Ishikawa (cell line): ENCODE measurements around the gene TUBA1A.
A peak's percentile ranks its signal among the peaks of the same experiment; 100 is the strongest.

ENCODE experiments used
- CEBPB ChIP-seq: IDR thresholded peaks from 2 replicates; pipeline ENCODE4 v1.6.1; 2012
- CREB1 ChIP-seq: IDR thresholded peaks from 2 replicates; pipeline ENCODE4 v1.6.1; 2012; ENCODE audit warnings: low read depth
- EGR1 ChIP-seq: IDR thresholded peaks from 2 replicates; pipeline ENCODE4 v1.6.1; 2012
- EP300 ChIP-seq: IDR thresholded peaks from 2 replicates; pipeline ENCODE4 v1.6.1; 2012; ENCODE audit warnings: borderline replicate concordance
- FOXM1 ChIP-seq: IDR thresholded peaks from 2 replicates; pipeline ENCODE4 v1.6.1; 2012; ENCODE audit warnings: low read depth, borderline replicate concordance
- NFIC ChIP-seq: IDR thresholded peaks from 2 replicates; pipeline ENCODE4 v1.6.1; 2012
- RAD21 ChIP-seq: IDR thresholded peaks from 2 replicates; pipeline ENCODE4 v1.6.1; 2012; ENCODE audit warnings: low read depth
- TAF1 ChIP-seq: IDR thresholded peaks from 2 replicates; pipeline ENCODE4 v1.6.1; 2012; ENCODE audit warnings: low read depth, mild to moderate bottlenecking
- TCF12 ChIP-seq: IDR thresholded peaks from 2 replicates; pipeline ENCODE4 v1.6.1; 2012; ENCODE audit warnings: low read depth
- TEAD4 ChIP-seq: IDR thresholded peaks from 2 replicates; pipeline ENCODE4 v1.6.1; 2012
- YY1 ChIP-seq: IDR thresholded peaks from 2 replicates; pipeline ENCODE4 v1.6.1; 2012; ENCODE audit warnings: low read depth
- ZBTB7A ChIP-seq: IDR thresholded peaks from 2 replicates; pipeline ENCODE4 v1.6.1; 2012; ENCODE audit warnings: low read depth
- TF ChIP-seq, protein P1 (sequence below): IDR thresholded peaks from 2 replicates; pipeline ENCODE4 v1.6.1; 2012
- TF ChIP-seq, protein P2 (sequence below): IDR thresholded peaks from 2 replicates; pipeline ENCODE4 v1.6.1; 2012; ENCODE audit warnings: low read depth, mild to moderate bottlenecking
- TF ChIP-seq, protein P3 (sequence below): IDR thresholded peaks from 2 replicates; pipeline ENCODE4 v1.6.1; 2012

Gene TUBA1A

GRCh38 chr12:49200919-49201594, 12.2 kb upstream of the TUBA1A start:
- TF ChIP-seq CEBPB, result peak; percentile 100
- no peak for TF ChIP-seq YY1
- TF ChIP-seq NFIC, result peak; percentile 95
- TF ChIP-seq, protein P1, sequence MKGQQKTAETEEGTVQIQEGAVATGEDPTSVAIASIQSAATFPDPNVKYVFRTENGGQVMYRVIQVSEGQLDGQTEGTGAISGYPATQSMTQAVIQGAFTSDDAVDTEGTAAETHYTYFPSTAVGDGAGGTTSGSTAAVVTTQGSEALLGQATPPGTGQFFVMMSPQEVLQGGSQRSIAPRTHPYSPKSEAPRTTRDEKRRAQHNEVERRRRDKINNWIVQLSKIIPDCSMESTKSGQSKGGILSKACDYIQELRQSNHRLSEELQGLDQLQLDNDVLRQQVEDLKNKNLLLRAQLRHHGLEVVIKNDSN, result peak; percentile 73
- no peak for TF ChIP-seq CREB1
- no peak for TF ChIP-seq TCF12
- TF ChIP-seq TAF1, result no peak
- TF ChIP-seq EP300, result peak; percentile 69
- TF ChIP-seq FOXM1, result peak; percentile 66; the same call in 1 of the 2 replicates
- TF ChIP-seq, protein P2, sequence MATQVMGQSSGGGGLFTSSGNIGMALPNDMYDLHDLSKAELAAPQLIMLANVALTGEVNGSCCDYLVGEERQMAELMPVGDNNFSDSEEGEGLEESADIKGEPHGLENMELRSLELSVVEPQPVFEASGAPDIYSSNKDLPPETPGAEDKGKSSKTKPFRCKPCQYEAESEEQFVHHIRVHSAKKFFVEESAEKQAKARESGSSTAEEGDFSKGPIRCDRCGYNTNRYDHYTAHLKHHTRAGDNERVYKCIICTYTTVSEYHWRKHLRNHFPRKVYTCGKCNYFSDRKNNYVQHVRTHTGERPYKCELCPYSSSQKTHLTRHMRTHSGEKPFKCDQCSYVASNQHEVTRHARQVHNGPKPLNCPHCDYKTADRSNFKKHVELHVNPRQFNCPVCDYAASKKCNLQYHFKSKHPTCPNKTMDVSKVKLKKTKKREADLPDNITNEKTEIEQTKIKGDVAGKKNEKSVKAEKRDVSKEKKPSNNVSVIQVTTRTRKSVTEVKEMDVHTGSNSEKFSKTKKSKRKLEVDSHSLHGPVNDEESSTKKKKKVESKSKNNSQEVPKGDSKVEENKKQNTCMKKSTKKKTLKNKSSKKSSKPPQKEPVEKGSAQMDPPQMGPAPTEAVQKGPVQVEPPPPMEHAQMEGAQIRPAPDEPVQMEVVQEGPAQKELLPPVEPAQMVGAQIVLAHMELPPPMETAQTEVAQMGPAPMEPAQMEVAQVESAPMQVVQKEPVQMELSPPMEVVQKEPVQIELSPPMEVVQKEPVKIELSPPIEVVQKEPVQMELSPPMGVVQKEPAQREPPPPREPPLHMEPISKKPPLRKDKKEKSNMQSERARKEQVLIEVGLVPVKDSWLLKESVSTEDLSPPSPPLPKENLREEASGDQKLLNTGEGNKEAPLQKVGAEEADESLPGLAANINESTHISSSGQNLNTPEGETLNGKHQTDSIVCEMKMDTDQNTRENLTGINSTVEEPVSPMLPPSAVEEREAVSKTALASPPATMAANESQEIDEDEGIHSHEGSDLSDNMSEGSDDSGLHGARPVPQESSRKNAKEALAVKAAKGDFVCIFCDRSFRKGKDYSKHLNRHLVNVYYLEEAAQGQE, result no peak
- no peak for TF ChIP-seq EGR1
- TF ChIP-seq, protein P3, sequence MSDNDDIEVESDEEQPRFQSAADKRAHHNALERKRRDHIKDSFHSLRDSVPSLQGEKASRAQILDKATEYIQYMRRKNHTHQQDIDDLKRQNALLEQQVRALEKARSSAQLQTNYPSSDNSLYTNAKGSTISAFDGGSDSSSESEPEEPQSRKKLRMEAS, result no peak
- peak; percentile 68 for TF ChIP-seq TEAD4
- TF ChIP-seq RAD21, result no peak
- no peak for TF ChIP-seq ZBTB7A

GRCh38 chr12:49198431-49199155, 9.7 kb upstream of the TUBA1A start:
- TF ChIP-seq FOXM1 (no peak), EP300 (no peak), TCF12 (no peak), NFIC (no peak), TEAD4 (no peak), CREB1 (no peak), YY1 (no peak), EGR1 (no peak), ZBTB7A (no peak), CEBPB (no peak), TAF1 (no peak), RAD21 (no peak)
- TF ChIP-seq, protein P2, result no peak
- TF ChIP-seq, protein P1, result no peak
- TF ChIP-seq, protein P3, result no peak

DNA sequence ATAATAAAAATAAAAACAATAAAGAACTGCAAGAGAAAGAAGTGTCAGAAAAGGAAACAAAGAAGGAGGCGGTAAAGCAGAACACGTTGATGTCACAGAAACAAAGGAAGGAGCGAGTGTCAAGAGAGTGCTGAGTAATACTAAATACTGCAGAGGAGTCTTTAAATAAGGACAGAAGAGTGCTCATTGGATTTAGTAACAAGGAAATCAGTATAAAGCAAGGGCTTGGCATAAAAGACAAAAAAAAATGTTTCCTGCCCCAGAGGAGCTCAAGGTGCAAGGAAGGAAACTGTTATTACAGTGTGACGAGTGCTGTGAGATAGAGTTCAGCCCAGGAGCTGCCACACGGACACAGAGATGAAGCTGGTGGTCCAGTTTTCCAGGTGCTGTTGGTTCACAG, 8.4 kb upstream of the TUBA1A start:
- TF ChIP-seq TAF1 (no peak), EGR1 (no peak), CREB1 (no peak), EP300 (no peak), RAD21 (no peak), YY1 (no peak)

GRCh38 chr12:49195736-49196135, 6.9 kb upstream of the TUBA1A start:
- TF ChIP-seq FOXM1, result no peak
- no peak for TF ChIP-seq TEAD4
- TF ChIP-seq EP300, result no peak
- TF ChIP-seq, protein P3, result no peak
- no peak for TF ChIP-seq EGR1
- TF ChIP-seq, protein P2, result no peak
- TF ChIP-seq CREB1, result no peak
- TF ChIP-seq ZBTB7A, result no peak
- no peak for TF ChIP-seq YY1
- TF ChIP-seq CEBPB, result no peak
- TF ChIP-seq, protein P1, result no peak
- TF ChIP-seq TCF12, result no peak
- TF ChIP-seq NFIC, result no peak
- TF ChIP-seq RAD21, result no peak
